Memory B cell (primary cell): ENCODE measurements around the gene RFESD.

Experiments used
- ATAC-seq: fragments of 150-1000 bp; cut with Tn5 transposase; 2 replicates; pipeline ENCODE4 v1.10.0; 2021; ENCODE audit warnings: low read depth, mild to moderate bottlenecking, moderate library complexity
- DNase-seq, 2 donors: peaks; one replicate each; pipeline ENCODE4 v3.0.0; 2022; ENCODE audit warnings: low spot score in 2 of 2
- H3K27ac Mint-ChIP-seq: one replicate; pipeline ENCODE4 v1.8.0; 2022; ENCODE audit warnings: mild to moderate bottlenecking, moderate library complexity, mixed read lengths
- H3K27me3 Mint-ChIP-seq: one replicate; pipeline ENCODE4 v1.8.0; 2022; ENCODE audit warnings: mixed read lengths
- H3K36me3 Mint-ChIP-seq: one replicate; pipeline ENCODE4 v1.8.0; 2022; ENCODE audit warnings: mild to moderate bottlenecking, mixed read lengths
- H3K4me1 Mint-ChIP-seq: one replicate; pipeline ENCODE4 v1.8.0; 2022; ENCODE audit warnings: mixed read lengths
- H3K4me3 Mint-ChIP-seq: one replicate; pipeline ENCODE4 v1.8.0; 2022; ENCODE audit warnings: mild to moderate bottlenecking, moderate library complexity, mixed read lengths
- H3K9me3 Mint-ChIP-seq: one replicate; pipeline ENCODE4 v1.8.0; 2022; ENCODE audit warnings: mixed read lengths

The RFESD gene

DNA sequence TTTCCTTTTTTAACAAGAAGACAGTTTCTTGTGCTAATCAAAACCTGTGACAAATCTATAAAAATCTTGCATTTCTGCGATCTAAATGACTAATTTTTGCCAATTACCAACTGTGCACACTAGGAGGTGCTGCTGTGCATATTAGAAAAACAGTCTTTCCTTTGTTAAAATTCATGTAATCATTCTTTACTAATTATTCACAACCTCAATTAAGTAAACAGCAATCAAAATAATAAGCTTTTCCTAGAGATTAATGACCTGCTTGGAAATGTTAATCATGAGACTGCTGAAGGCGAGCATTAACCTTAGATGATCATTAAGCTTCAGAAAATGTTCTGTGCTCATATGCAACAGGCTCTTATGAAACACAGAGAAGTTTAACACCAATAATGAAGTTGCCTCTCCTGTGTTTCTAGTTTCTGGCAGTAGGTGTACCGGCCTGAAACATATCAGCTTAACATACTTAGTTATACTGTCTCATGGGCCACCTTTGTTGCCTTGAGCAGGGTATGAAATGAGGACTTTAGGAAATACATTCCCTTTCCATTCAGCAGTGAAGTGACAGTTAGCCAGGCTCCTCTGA lies 17.7 kb downstream of the RFESD start:
- Mint-ChIP-seq H3K4me1 (peaks cover 3% of the 10 kb centered on the region), H3K9me3 (no peaks in the 10 kb centered on the region), H3K27ac (no peak overlapping the region), H3K4me3 (no peak overlapping the region), H3K36me3 (no peaks in the 10 kb centered on the region), H3K27me3 (no peaks in the 10 kb centered on the region)
- no peak for ATAC-seq
- DNase-seq: peak in 1 of 2 donors; percentile 30

DNA sequence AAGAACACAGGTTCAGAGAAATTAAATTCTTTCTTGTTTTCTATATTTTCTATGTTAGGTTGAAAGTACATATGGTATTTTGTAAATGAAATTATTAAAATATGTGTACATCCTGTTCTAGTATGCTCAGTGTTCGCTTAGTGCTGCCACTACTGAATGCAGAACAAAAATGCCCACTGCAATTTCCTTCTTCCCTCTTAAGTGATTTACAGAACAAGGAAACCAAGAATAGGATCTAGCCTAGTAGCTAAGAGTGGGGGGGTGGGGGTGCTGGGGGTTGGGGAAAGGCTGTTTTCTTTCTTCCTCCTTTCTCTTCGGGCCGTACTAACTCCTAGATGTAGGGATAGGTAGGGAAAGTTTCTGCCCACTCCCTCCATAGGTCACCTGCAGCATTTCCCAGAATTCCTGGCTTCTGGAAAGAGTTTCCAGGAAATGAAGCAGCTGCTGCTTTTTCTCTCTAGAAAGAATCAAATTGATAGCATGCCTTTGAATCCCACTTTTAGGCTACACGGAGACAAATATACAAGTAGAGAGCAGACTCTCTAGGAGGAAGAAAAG lies 20.6 kb downstream of the RFESD start:
- Mint-ChIP-seq H3K36me3 (no peaks in the 10 kb centered on the region), H3K27me3 (no peaks in the 10 kb centered on the region)

DNA sequence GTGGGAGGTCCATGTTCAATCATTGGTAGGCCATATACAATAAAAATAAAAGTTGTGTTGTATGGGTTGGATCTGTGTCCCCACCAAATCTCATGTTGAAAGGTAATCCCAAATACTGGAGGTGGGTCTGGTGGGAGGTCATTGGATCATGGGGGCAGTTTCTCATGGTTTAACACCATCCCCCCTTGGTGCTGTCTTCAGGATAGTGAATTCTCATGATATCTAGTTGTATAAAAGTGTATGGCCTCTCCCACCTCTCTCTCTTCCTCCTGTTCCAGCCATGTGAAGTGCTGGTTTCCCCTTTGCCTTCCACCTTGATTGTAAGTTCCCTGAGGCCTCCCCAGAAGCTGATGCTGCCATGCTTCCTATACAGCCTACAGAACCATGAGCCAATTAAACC lies 21.1 kb downstream of the RFESD start:
- H3K4me1 Mint-ChIP-seq: peaks cover 3% of the 10 kb centered on the region
- no peaks in the 10 kb centered on the region for H3K27me3 Mint-ChIP-seq
- no peak overlapping the region for H3K4me3 Mint-ChIP-seq
- ATAC-seq (no peak), DNase-seq (no peak)
- no peak overlapping the region for H3K27ac Mint-ChIP-seq
- H3K9me3 Mint-ChIP-seq: no peaks in the 10 kb centered on the region
- H3K36me3 Mint-ChIP-seq: no peaks in the 10 kb centered on the region

More for the DNA sequence above, 20.6 kb downstream of the RFESD start:
- DNase-seq: no peak
- no peak overlapping the region for H3K4me3 Mint-ChIP-seq
- H3K9me3 Mint-ChIP-seq: no peaks in the 10 kb centered on the region
- H3K4me1 Mint-ChIP-seq: peaks cover 3% of the 10 kb centered on the region
- no peak overlapping the region for H3K27ac Mint-ChIP-seq
- no peak for ATAC-seq

DNA sequence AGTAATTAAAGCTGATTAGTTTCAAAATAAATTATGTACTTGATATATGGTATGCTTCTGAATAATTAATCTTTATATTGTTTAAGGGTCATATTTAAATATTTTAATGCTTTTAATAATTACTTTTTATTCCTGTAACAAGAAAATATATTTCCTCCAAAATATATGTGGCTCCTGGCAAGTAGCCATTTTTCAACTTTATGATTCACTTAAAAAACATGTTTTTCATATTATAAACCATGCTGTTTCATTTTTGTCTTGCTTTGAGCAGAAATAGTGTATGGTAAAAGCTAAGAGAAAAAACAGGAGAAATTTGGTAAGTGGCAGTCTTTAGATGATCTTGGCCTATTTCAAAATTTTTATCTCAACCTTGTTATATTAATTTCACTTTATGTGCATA lies 21.6 kb downstream of the RFESD start:
- Mint-ChIP-seq H3K4me3 (no peak overlapping the region), H3K4me1 (peaks cover 3% of the 10 kb centered on the region), H3K9me3 (no peaks in the 10 kb centered on the region), H3K36me3 (no peaks in the 10 kb centered on the region), H3K27ac (no peak overlapping the region), H3K27me3 (no peaks in the 10 kb centered on the region)
- ATAC-seq: no peak
- DNase-seq: no peak

DNA sequence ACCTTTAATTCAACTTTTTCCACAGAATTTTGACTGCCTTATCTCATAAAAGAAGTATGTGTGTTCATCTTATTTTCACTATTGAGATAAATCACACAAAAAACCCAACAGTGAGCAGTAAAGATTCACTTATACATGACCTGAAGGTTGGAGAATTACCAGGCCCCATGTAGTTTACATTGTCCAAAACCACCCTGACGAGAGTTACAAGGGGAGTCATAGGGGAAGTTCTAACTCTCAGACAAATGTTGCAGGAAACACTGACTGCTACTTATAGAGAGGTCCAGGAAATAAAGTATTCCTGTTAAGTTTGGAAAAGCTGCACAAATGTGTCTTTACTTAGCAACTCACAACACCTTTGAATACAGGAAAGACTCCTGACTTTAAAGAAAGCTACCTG lies 22.2 kb downstream of the RFESD start:
- Mint-ChIP-seq H3K27me3 (no peaks in the 10 kb centered on the region), H3K27ac (no peak overlapping the region), H3K36me3 (no peaks in the 10 kb centered on the region), H3K4me1 (peaks cover 3% of the 10 kb centered on the region), H3K4me3 (no peak overlapping the region), H3K9me3 (no peaks in the 10 kb centered on the region)
- DNase-seq: no peak
- ATAC-seq: no peak

DNA sequence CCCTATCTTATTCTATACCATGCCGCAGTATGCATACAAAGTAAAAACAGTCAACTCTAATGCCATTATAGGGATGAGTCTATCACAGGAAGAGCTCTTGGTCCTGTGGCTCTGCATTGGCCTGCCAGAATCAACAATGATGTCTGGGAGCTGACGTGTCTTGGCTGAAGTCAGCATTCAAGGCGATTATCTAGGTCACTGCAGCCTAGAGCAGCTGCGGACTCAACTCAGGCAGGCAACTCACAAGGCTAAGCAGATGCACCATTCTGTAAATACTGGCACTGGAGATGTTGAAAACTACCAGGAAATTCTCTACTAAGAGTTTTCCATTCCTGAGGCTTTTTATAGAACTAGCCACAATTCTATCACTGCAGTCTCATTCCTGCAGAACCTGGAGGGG lies 23.0 kb downstream of the RFESD start:
- no peak for ATAC-seq
- H3K9me3 Mint-ChIP-seq: no peaks in the 10 kb centered on the region
- H3K27ac Mint-ChIP-seq: no peak overlapping the region

DNA sequence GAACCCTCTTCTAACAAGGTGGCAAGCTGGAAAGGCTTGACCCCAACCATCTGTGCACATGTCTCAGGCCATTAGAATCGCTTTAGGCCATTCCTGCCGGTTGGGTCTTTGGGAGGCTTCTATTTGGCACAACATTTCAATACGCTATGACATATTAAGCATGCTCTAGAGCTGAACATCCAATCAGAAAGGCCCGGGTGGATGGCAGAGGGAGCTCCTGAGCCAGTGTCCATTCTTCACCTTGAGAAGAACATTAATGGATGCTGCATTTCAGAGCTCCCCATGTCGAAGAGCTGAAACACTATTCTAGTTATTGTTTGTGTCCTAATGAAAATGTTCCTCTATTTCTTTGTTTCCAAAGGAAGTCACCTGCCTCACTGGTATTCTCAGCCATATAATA lies 23.4 kb downstream of the RFESD start:
- ATAC-seq: no peak
- Mint-ChIP-seq H3K4me3 (no peak overlapping the region), H3K9me3 (no peaks in the 10 kb centered on the region)

More for the DNA sequence above, 23.0 kb downstream of the RFESD start:
- H3K4me3 Mint-ChIP-seq: no peak overlapping the region
- H3K27me3 Mint-ChIP-seq: no peaks in the 10 kb centered on the region
- no peaks in the 10 kb centered on the region for H3K4me1 Mint-ChIP-seq
- no peaks in the 10 kb centered on the region for H3K36me3 Mint-ChIP-seq
- no peak for DNase-seq

DNA sequence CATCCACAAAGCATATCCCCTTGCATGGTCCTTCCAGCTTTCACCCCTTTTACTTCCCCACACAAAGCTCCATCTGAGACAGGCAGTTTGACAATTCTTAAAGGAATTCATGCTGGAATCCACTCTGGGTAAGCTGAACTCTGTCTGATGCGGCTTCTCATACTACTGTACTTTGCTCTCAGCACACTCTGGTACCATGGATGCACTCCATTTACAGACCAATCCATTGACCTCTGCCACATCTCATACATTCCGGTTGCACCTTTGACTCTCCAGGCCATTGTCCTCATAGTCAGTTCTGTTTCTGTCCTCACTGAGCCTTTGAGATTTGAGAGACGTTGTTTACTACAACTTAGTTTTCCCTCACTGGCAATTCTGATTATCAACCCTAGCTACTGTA lies 24.0 kb downstream of the RFESD start:
- no peak overlapping the region for H3K27ac Mint-ChIP-seq
- no peak overlapping the region for H3K4me3 Mint-ChIP-seq
- H3K4me1 Mint-ChIP-seq: no peaks in the 10 kb centered on the region

More for the DNA sequence above, 23.4 kb downstream of the RFESD start:
- H3K36me3 Mint-ChIP-seq: no peaks in the 10 kb centered on the region
- no peak overlapping the region for H3K27ac Mint-ChIP-seq
- H3K27me3 Mint-ChIP-seq: no peaks in the 10 kb centered on the region
- DNase-seq: no peak
- no peaks in the 10 kb centered on the region for H3K4me1 Mint-ChIP-seq

DNA sequence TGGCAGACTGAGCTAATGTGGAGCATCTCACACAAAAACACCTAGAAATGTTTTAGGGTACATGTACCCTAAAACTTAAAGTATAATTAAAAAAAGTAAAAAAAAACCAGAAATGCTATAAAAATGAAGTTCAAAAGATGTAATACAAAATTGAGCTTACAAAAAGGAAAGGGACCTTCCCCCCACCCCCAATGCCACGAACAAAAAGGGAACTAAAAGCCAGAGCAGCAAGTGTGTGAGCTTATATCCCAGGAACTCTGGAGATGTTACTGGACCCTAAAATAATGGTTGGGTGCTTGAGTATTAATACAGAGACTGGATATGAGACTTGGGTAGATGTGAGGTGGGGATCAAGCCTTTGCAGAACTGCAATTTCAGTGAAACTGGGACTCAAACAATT lies 25.2 kb downstream of the RFESD start:
- H3K27me3 Mint-ChIP-seq: peaks cover under 1% of the 10 kb centered on the region
- DNase-seq (no peak), ATAC-seq (no peak)
- H3K4me3 Mint-ChIP-seq: no peak overlapping the region
- no peak overlapping the region for H3K27ac Mint-ChIP-seq
- no peaks in the 10 kb centered on the region for H3K36me3 Mint-ChIP-seq
- no peaks in the 10 kb centered on the region for H3K4me1 Mint-ChIP-seq
- H3K9me3 Mint-ChIP-seq: no peaks in the 10 kb centered on the region

More for the DNA sequence above, 24.0 kb downstream of the RFESD start:
- ATAC-seq: no peak
- no peaks in the 10 kb centered on the region for H3K9me3 Mint-ChIP-seq
- H3K27me3 Mint-ChIP-seq: no peaks in the 10 kb centered on the region
- no peak for DNase-seq
- H3K36me3 Mint-ChIP-seq: no peaks in the 10 kb centered on the region

DNA sequence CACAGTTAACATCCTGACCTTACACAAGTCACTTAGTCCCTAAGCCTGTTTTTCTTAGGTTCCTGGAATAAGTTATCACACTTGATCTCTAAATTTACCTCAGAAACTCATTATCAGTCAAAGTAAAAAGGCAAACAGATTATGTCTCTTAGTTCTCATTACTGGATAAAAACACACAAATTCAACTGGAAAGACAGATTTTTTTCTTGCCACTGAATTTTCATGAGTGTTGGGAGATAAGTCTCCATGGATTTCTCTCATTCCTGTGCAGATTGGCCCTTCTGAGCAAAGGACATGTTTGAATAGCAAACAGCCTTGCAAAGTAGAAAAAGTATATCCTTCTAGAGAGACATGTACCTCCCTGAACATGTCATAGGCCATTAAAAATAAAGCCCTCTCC lies 26.1 kb downstream of the RFESD start:
- DNase-seq: no peak
- Mint-ChIP-seq H3K36me3 (no peaks in the 10 kb centered on the region), H3K27me3 (peaks cover 2% of the 10 kb centered on the region), H3K27ac (no peak overlapping the region), H3K4me1 (no peaks in the 10 kb centered on the region), H3K9me3 (no peaks in the 10 kb centered on the region), H3K4me3 (no peak overlapping the region)
- no peak for ATAC-seq

DNA sequence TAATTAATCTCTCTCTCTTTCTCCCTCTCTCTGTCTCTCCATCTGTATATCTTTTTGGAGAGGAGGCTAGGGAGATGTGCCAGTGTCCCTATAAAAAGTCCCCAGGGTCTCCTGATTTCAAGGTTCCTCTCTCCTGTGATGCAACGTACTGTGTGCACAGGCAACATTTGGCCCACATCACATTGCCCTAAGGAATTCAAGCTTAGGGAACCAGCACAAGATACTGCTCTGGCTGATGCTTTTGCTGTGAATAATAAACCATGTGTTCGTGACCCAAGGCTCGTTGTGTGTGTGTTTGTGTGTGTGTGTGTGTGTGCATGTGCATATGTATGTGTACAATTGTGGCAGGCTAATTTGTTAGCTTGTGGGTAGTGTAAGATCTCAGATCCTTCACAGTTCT lies 26.5 kb downstream of the RFESD start:
- no peaks in the 10 kb centered on the region for H3K9me3 Mint-ChIP-seq
- ATAC-seq (no peak), DNase-seq (no peak)
- H3K27ac Mint-ChIP-seq: no peak overlapping the region
- no peaks in the 10 kb centered on the region for H3K4me1 Mint-ChIP-seq
- H3K4me3 Mint-ChIP-seq: no peak overlapping the region
- H3K27me3 Mint-ChIP-seq: peaks cover 2% of the 10 kb centered on the region
- H3K36me3 Mint-ChIP-seq: no peaks in the 10 kb centered on the region

DNA sequence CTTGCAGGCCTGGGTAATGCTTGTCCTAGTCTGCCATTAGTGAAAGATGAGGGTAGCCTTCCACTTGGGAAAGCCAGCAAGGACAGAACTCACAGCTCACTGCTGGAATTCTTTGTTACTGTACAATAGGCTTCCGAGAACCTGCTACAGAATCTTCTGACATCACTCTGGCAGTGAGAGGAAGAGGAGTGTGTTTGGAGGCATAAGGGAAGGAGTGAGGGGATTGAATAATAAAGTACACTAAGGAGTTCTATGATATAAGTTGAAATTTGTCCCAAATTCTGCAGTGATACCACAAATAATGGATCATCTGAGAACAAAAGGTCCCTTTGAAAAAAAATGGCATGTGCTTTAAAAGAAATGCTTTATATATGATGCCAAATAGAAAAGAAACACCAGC lies 36.3 kb downstream of the RFESD start, which contains the start of gene SPATA9:
SPATA9 (minus strand) TSS at position 101 of the 400 bp plus-strand sequence. CDS start 137 bp downstream, outside the sequence.
- Mint-ChIP-seq H3K36me3 (peaks cover 2% of the 10 kb centered on the region), H3K4me3 (no peak within 1 kb of the TSS), H3K27ac (no peak within 1 kb of the TSS), H3K4me1 (no peaks in the 10 kb centered on the region), H3K27me3 (peaks cover 14% of the 10 kb centered on the region), H3K9me3 (no peaks in the 10 kb centered on the region)
- ATAC-seq (no peak), DNase-seq (no peak)

DNA sequence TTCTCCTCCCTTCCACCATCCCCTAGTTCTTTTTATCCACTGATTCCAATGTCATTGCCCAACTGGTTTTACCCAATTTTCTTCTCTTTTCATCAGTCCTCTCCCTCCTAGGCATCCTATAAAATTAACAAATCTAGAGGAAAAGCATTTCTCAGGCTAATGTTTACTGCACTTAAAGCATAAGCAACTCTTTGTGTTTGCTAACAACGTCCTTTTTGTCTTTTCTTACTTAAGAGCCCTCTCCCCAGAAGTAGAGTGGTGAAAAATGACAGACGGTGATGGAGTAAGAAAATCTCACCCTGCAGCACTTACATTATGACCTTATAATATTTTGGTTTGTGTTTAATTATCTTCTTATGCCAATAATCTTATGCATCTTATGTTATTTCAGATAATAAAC lies 37.8 kb downstream of the RFESD start:
- DNase-seq: no peak
- Mint-ChIP-seq H3K36me3 (peaks cover 2% of the 10 kb centered on the region), H3K27me3 (peaks cover 14% of the 10 kb centered on the region), H3K4me3 (no peak overlapping the region), H3K4me1 (no peaks in the 10 kb centered on the region), H3K9me3 (peaks cover 1% of the 10 kb centered on the region), H3K27ac (no peak overlapping the region)
- no peak for ATAC-seq

DNA sequence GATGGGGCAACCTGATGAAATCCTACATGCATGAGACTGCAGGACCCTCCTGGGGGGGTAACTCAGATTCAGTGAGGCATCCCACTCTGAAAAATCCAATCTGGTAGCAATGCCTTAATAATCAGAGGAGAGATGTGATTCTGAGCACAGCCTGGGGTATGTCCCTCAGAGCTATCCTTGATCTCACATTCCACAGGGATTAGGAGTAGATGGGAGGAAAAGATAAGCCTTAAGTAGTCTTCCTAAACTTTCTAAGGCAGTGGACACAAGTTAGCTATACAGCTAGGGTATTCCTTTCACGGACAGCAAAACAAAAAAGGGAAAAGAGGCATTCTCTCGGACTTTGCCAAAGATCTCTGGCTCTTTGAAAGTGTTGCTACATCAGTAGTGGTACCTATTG lies 40.1 kb downstream of the RFESD start:
- peaks cover 1% of the 10 kb centered on the region for H3K9me3 Mint-ChIP-seq

DNA sequence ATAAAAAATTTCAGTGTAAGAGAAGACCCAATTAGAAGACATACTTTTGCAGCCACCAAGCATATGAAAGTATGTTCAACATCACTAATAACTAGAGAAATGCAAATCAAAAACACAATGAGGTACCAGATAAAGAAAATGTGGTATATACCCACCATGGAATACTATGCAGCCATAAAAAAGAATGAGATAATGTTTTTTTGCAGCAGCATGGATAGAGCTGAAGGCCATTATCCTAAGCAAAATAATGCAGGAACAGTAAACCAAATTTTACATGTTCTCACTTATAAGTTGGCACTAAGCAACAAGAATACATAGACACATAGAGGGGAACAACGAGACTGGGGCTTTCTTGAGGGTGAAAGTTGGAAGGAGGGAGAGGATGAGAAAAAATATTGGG lies 43.1 kb downstream of the RFESD start:
- Mint-ChIP-seq H3K4me3 (no peak overlapping the region), H3K9me3 (peaks cover 1% of the 10 kb centered on the region), H3K4me1 (no peaks in the 10 kb centered on the region), H3K27me3 (no peaks in the 10 kb centered on the region), H3K36me3 (no peaks in the 10 kb centered on the region), H3K27ac (no peak overlapping the region)
- DNase-seq: no peak
- no peak for ATAC-seq

More for the DNA sequence above, 40.1 kb downstream of the RFESD start:
- H3K4me3 Mint-ChIP-seq: no peak overlapping the region
- H3K4me1 Mint-ChIP-seq: no peaks in the 10 kb centered on the region
- H3K36me3 Mint-ChIP-seq: peaks cover 2% of the 10 kb centered on the region
- no peak overlapping the region for H3K27ac Mint-ChIP-seq
- ATAC-seq (no peak), DNase-seq (no peak)
- peaks cover 6% of the 10 kb centered on the region for H3K27me3 Mint-ChIP-seq
